Stimulated activated CD4-positive, alpha-beta T cell treated with anti-CD3 and anti-CD28 coated beads, Interleukin-2, amount 100 ng/mL, for 48 hours (primary cell): Measurements from ENCODE around the gene MAP3K7CL.

Source experiments
- DNase-seq, 2 donors: peaks; one replicate each; pipeline ENCODE4 v3.0.0-alpha.2; 2020

MAP3K7CL gene, protein sequence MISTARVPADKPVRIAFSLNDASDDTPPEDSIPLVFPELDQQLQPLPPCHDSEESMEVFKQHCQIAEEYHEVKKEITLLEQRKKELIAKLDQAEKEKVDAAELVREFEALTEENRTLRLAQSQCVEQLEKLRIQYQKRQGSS

DNA sequence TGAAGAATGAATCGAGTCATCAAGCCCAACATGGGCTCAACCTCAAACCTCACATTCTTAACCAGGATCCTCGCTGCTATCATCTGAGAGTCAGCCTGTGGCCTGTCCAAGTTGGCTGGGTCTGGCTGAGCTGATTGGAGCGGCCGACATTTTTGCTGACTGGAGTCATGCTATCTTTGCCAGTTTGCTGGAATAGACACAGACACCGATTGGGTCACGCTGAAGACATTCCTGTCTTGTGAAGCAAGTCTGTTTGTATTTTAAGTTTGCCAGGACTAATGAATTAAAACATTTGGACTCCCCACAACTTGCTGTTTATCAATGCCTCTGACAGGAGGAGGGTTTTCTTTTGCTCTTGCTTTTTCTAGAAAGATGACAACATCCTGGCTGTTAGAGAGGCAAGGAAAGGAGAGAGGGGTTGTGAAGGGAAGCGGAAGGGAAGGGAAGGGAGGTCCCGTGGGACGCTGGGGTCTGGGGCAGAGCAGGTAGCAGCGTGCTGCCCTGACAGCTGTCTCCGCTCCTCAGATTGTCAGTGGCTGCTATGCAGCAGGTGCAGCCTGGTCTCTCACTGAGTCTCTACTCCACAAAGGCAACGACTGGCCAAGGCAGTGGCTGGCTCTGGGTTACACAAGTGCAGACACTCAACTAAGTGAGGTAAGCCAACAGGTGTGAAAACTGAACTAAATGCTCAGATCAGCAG is at the start of gene MAP3K7CL:
Gene MAP3K7CL, plus strand, starts transcription at position 375 of the 700 bp plus-strand sequence. CDS start 2,701 bp downstream, outside the sequence.
- DNase-seq = no peak

DNA sequence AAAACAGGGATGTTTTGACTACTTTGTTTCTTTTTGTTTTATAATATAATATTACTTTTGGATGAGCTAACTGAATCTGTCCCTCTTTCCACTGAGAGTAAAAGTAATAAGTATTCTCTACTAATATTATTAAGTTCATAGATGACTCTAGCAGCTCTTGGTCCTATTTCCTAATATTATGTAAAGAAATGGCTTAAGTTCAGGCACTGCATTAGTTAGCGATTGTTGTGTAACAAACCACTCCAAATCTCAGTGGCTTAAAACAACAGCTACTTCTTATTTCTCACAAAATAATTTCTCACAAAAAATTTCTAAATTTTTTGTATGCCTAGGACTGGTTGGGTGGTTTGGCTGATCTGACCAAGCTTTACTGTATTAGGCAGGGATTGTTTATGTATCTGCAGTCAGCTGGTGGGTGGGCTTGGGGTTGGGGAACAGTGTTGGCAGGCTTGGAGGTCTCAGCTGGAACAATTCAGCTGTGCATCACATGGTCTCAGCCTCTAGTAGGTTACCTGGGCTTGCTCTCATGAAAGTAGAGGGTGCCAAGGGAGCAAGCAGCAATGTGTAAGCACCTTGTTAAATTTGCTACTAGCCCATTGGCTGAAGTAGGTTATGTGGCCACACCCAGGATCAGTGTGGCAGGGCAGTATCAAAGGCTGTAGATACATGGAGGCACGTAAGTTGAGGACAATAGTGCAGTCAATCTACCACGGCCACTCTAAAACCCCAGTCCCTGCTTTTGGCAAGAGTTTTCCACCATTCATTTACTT is 48.2 kb upstream of the MAP3K7CL start:
- no peak for DNase-seq

DNA sequence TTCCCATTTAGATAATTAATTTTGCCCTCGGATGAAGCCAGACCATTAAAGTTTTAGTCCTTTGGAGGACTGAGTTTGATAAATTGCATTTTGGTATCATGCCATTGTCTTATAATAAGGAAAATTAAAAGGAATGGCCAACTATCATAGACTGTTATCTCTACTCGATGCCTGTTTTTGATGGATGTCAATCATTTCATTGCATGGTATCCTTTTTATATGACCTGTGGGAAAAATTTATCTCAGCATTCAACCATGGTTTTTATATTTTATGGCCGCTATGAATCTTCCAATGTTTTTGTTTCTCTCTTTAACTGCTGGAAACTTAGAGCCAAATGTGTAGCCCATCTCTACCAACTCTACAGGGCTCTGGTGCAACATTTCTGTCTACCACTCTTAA is 47.1 kb upstream of the MAP3K7CL start:
- no peak for DNase-seq

DNA sequence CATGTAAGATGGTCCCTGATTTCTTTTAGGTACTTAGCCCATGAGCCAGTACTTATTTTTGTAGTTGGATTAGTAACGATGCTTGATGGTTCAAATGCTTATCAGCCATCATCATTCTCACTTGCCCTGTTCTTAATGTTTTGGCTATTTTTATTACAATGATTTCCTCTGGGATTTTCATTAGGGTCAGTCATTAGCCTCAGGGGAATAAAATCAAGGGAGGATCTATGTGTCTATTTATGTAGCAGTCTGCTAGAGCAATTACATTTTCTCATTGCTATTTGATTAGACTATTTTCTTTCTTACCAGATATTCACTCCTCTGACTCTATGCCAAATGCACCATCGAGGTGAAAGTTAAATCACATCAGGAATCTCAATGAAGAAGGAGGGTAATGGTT is 46.1 kb upstream of the MAP3K7CL start:
- no peak for DNase-seq

DNA sequence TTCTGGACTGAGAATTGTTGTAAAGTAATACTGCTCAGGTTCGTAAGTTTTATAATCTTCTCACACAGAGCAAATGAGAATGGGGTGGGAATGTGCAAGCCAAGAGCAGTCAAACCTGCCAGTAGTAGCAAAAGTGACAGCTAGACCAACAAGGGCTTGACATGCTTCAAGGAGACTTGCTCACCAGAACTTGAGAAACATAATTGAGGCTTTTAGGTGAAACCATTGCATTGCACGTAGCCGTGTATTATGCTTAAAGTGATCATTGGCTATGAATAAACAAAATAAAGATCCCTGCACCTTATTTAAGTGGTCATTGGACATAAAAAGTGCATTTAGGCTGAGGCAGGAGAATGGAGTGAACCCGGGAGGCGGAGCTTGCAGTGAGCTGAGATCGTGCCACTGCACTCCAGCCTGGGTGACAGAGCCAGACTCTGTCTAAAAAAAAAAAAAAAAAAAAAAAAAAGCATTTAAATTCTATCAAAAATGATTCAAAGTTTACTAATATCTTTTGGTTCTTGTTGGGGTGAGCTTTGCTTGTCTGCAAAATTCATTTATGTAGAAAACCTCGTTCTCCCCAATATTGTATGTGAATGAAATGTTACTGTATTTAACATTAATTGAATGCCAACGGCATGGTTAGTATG is 45.2 kb upstream of the MAP3K7CL start:
- no peak for DNase-seq

DNA sequence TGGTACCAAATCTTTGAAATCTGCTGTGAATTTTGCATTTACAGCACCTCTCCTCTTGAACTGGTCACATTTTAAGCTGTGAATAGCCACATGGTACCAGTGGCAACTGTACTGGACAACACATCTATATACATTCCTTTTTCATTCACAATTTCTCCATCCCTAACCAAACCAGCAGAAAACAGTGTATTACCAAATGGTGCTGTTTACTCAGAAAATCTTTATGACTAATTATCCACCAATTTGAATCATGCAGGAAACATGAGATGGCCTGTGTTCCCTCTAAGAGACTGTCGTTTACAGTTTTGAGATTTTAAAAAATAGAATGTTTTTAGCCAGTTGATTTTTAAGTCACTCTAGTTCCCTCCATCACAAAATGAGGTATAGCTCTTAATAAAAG is 39.4 kb upstream of the MAP3K7CL start:
- DNase-seq = no peak

DNA sequence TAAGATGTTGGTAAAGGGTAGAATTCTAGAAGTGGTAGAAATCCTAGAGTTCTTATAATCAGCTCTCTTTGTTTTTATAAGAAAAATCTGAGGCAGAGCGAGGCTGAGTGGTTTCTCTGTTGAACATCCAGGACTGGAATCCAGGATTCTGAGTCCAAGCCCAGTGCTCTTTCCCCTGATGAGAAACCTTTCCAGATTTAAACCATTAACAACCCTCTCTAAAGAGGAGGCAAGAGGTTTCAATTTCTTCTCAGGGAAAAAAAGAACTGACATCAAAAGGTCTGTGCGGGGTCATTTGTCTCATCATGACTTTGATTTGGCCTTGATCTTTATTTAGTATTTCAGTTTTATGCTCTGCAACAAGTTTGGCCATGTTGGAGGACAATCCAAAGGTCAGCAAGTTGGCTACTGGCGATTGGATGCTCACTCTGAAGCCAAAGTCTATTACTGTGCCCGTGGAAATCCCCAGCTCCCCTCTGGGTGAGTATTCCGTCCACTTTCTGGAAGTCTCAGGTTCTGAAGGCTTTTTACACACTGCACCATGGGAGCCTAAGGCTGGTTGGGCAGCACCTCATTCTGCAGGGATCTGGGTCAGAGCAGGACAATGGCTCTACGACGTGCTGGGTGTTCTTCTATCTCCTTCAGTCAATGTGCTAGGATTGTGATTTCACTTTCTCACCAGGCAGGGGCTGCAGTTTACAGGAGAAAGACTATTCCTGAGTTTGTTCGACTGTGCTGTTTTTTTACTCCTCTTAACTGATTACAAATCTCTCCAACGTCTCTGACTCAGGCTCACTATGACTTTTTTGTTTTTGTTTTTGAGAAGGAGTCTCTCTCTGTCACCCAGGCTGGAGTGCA is 38.1 kb upstream of the MAP3K7CL start:
- DNase-seq = no peak

DNA sequence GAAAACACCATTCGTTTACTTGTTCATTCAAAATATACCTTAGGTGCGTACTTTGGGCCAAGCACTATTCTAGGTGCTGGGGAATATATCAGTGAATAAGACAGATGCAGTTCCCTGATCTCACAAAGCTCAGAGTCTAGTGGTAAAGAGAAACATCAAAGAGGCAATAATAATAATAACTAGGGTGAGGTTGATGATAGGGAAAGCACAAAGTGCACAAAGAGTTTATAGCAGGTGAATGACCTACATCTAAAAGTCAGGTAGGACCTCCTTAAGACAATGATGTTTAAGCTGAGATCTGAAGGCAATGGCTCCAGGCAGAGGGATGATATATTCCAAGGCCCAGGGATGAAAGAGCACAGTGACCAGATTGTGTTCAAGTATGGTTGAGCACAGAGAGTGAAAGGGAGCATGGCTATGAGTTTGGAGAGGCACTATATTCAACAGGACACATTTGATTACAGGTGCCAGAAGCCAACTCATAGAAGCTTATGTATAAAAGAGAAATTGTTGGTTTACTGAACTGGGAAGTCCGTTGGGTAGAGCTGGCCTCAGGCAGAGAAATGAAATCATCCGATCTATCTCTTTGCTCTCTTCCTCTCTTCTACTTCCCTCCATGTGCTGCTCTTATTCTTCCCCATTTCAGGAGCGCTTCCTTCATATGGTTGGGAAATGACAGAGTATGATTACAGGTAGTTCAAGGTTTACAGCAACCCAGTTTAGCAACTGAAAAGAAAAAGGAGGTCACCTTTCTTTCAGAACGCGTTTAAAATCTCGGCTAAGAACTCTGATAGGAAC is 34.0 kb upstream of the MAP3K7CL start:
- no peak for DNase-seq

DNA sequence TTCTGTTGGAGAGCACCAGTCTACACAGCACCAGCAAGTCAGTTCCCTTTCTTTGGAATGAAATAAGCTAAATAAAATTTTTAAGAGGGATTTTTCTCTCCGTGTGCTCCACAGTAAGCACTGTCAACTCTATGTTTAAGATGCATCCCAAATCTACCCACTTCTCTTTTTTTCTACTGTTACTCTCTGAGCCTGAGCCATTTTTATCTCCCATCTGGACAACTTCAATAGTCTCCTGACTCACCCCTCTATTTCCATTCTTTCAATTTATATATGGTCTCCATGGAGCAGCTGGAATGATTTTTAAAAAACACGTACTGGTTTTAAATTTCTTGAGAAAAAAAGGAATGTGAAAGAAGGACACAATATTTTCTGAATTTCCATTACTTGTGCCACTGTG is 32.3 kb upstream of the MAP3K7CL start:
- no peak for DNase-seq

DNA sequence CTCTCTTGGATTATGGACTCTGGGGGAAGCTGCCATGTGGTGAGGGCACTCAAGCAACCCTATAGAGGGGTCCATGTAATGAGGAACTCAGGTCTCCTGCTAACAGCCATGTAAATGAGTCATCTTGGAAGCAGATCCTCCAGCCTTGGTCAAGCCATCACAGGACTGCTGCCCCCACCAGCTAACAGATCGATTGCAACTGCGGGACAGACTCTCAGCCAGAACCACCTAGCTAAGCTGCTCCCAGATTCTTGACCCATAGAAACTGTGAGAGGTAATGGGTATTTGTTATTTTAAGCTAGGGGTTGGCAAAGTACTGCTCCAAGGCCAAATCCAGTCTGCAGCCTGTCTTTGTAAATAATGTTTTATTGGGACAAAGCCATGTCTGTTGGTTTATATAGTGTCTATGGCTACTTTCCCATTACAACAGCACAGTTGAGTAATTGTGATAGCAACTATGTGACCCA is 27.6 kb upstream of the MAP3K7CL start:
- no peak for DNase-seq

DNA sequence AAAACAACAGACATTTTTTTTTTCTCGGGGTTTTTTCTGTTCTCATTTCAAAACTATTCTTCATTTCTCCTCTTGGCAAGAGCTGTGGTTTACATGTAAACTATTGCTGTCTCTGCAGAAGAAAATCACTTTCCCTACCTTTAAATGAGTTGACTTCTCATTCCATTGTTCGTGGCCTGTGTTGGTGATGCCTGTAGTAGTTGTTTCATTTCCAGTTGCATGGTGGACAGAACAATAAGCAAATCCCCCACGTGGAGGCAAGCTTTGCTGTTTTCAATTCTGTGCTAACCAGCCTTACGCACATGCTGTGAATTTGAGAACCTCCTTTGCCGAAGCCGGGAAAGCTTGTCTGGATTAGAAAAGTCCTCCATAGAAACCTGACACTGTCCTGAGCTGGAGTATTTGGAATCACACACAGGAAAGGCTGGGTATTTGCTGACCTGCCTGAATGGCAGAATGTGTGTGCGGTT is 26.2 kb upstream of the MAP3K7CL start:
- no peak for DNase-seq

DNA sequence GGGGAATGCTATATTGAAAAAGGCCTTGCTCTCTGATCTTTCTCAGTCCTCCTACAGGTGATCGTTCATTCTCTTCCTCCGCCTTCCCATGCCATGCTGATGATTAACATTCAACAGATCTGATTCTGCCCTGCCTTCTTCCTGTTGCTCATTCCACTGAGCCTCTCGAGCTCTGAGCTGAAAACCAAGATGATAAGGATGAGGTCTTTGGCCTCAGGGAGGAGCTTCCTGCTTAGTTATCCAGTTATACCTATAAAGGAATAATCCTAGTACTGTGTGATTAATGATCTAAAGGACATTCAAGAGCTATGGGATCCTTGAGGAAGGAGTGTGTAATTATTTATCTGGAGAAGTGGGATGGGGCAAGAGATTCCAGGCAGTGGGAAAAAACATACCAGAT is 25.2 kb upstream of the MAP3K7CL start:
- no peak for DNase-seq

DNA sequence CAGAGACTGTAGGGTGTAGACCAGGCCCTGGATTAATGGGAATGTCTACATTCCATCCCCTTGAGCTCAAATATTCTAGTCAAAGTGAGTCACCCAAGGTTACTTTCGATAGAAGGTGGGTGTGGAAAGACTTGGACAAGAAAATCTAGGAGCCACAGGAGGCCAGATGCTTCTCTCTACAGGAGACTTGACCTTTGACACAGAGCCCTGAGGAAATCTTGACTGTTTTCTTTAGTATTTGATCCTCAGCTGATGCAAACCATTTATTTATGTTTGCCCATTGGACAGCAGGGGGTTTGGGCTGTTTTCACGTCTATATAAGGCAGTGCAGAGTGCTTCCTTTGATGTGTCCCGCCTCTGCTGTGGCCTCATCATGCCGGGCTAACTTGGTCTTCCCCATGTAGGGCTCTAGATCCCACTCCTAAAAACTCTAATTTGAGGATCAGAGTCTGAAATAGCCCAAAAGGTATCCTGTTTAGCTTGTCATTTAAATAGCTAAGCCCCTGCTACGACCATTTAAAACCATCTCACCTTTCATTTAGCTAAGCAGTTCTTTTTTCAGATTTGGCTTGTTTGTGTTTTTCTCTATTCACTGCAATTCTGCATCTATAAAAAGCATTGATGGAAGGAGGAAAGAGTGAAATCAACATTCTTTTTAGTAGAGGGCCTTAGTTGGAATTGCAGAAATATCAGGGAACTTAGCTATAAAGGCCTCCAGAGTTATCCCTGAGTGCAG is 15.5 kb upstream of the MAP3K7CL start:
- DNase-seq = no peak

DNA sequence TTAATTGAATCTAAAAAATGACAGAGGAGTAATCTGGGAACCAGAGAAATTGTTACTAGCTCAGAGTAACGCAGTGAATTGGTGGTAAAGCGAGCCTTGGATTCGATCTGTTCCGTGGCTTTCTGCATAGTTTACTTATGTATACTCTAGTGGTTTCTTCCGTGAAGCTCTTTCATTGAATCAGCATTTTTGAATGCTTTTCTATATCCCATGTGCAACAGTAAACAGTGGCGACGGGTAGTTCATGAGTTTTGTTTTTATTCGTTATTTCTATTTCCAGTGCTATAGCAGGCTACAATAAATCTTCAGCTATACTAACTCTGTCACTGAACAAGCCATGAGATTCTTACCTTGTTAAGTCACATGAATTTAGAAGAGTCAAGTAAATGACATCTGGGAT is 14.5 kb upstream of the MAP3K7CL start:
- no peak for DNase-seq

DNA sequence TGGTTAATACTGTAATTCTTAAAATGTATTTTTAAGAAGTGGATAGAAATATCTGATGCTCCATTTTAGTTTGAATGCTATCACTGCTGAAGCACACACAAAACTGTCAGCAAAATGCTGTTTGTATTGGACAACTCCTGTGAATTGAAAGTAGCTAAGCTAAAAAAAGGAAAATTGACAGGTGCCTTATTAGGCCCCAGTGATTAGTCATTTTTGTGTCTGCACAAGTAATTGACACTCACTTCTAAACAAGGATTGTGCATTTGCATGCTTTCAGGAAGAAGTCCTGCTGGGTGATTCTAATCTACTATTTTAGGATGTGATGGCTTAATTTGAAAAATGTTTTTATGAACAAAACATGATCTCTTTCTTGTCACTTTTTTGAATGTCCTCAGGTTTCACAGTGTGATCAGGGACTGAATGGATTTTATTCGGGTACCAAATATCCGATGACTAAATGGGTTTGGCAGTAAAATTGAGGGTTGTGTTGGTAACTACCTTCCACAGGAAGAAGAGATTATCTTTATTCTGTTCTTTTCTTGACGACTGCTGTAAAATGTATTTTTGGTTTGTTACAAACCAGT is 13.0 kb upstream of the MAP3K7CL start:
- DNase-seq = no peak

DNA sequence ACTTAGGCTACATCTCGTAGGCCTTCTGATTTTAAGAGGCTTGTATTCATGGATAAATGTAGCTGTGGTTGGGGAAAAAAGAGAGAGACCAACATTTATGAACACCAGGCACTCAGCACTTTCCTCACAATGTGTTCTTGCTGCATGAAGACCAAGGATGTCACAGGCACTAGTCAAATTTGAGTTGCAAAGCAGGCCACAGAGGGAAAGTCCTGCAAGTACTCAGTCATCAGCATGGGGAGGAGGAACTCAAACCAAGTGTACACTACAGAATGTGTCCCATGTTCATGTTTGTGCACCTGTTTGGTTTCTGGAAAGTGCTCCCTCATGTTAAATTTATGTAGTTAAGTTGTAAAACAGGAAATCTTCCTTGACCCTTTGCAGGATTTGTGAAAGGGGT is 8.7 kb upstream of the MAP3K7CL start:
- DNase-seq = no peak

DNA sequence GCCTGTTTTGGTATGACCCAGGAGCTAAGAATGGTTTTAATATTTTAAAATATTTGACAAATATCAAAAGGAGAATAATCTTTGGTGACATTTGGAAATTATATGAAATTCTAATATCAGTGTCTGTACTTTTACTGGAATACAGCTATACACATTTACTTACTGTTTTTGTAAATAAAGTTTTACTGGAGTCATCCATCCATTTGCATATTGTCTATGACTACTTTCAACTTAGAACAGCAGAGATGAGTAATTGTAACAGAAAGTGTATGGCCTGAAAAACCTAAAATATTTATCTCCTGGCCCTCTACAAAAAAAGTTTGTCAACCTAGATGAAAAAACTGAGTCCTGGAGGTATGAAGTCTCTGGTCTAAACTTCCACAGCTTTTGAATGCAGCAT is 5.8 kb upstream of the MAP3K7CL start:
- no peak for DNase-seq

DNA sequence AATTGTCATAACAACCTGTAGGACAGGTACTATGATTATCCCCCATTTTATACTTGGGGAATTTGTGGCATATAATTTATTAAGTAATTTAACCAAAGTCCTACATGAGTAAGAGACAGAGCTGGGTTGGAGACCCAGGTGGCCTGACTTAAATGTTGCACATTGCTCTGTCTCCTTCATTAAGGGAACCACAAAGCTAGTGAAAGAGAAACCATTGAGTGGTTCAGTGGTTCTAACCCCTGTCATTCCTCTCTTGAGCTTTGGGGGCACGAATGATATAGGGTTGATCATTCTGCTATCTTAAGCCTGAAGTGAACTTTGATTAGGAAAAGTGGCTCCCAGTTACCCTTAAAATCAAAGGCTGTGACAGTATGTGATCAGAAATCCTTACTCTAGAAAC is 5.3 kb upstream of the MAP3K7CL start:
- DNase-seq = no peak

DNA sequence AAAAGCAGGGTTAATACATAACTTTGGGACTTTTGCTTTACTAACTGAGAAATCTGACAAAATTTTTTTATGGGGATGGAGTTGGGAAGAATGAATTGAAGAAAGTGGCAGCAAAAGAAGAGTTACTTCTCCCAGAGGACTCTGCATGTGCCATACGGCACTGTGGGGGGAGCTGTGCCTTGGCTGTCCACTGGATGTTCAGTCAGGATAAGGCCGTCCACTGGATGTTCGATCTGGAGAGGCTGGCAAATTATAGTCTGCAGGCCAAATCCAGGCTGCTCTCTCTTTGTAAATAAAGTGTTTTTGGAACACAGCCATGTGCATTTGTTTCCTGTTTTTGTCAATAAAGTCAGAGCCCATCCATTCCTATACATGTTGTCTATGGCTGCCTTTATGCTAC is 4.5 kb upstream of the MAP3K7CL start:
- DNase-seq = no peak

DNA sequence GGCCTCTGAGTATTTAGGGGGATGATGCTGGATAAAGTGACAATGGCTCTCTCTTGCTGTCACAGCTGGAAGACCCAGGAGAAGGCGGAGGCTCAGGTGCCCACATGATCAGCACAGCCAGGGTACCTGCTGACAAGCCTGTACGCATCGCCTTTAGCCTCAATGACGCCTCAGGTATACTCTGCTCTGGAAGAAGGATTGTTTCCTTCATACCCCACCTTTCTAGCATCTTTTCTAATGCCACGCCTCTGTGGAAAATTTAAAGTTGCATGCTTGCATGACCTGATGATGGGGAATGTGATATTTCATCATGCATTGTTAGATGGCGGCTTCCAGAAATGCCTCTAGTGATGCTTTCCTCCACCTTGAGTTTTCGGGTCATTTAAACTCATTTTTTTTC is 2.8 kb downstream of the MAP3K7CL start:
- DNase-seq = no peak

DNA sequence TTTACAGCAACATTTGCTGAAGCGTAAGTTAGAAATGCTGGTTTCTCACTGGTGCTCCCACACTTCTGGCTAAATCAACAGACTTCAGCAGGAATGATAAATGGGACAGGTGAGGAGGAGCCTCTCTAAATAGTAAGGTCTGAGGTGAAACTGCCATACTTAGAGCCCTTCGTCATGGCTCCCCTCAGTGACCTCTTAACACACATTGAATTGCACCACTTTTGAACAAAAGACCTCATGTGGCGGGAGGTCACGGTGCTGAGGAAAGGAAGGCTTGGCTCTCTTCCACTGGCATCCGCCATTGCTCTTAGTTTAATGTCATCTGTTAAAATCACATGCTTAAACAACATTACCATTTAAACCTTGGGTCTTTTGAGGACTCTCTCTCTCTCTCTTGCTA is 3.4 kb downstream of the MAP3K7CL start:
- DNase-seq = no peak
